Loucy (cell line): ENCODE data around the gene TESMIN.

ENCODE experiments used
- H2AFZ ChIP-seq: fragments of 200-600 bp; sonication (generic); 2 replicates; pipeline ENCODE4 v1.6.0; 2016; ENCODE audit warnings: antibody characterized with exemption, mild to moderate bottlenecking, low read length, moderate library complexity
- H3F3A ChIP-seq: fragments of 200-600 bp; 2 replicates; pipeline ENCODE4 v1.6.0; 2016; ENCODE audit warnings: antibody characterized with exemption, low read depth, mild to moderate bottlenecking
- H3K27me3 ChIP-seq: fragments of 200-600 bp; sonication (generic); 2 replicates; pipeline ENCODE4 v1.6.1; 2014; ENCODE audit warnings: low read length, mild to moderate bottlenecking; ENCODE audit not compliant: insufficient read depth, poor library complexity, severe bottlenecking
- H3K36me3 ChIP-seq: fragments of 200-600 bp; sonication (generic); 2 replicates; pipeline ENCODE4 v1.6.1; 2016; ENCODE audit warnings: low read length; ENCODE audit not compliant: insufficient read depth
- H3K4me1 ChIP-seq: fragments of 200-600 bp; sonication (generic); 2 replicates; pipeline ENCODE4 v1.5.1; 2014; ENCODE audit warnings: low read length, mild to moderate bottlenecking; ENCODE audit not compliant: insufficient read depth, poor library complexity, severe bottlenecking
- H3K4me2 ChIP-seq: fragments of 200-600 bp; sonication (generic); 2 replicates; pipeline ENCODE4 v1.6.0; 2014; ENCODE audit warnings: antibody characterized with exemption, low read length, low read depth, mild to moderate bottlenecking; ENCODE audit not compliant: poor library complexity, severe bottlenecking
- H3K4me3 ChIP-seq: fragments of 200-600 bp; sonication (generic); 2 replicates; pipeline ENCODE4 v1.5.1; 2014; ENCODE audit warnings: low read length, mild to moderate bottlenecking, mixed read lengths; ENCODE audit not compliant: poor library complexity, severe bottlenecking
- H3K79me2 ChIP-seq: fragments of 200-600 bp; sonication (generic); 2 replicates; pipeline ENCODE4 v1.6.1; 2014; ENCODE audit warnings: low read length; ENCODE audit not compliant: insufficient read depth
- H3K9ac ChIP-seq: fragments of 200-600 bp; sonication (generic); 2 replicates; pipeline ENCODE4 v1.6.0; 2014; ENCODE audit warnings: mild to moderate bottlenecking, low read depth, low read length, moderate library complexity; ENCODE audit not compliant: poor library complexity, severe bottlenecking
- H3K9me2 ChIP-seq: fragments of 200-600 bp; sonication (generic); replicated peaks from 2 replicates; pipeline ENCODE4 v1.6.1; 2016; ENCODE audit warnings: low read depth, low read length, mixed read lengths
- H3K9me3 ChIP-seq: fragments of 200-600 bp; sonication (generic); 2 replicates; pipeline ENCODE4 v1.6.1; 2014; ENCODE audit warnings: mild to moderate bottlenecking, antibody characterized with exemption, low read length, low read depth; ENCODE audit not compliant: insufficient read depth
- H4K20me1 ChIP-seq: fragments of 200-600 bp; sonication (generic); 2 replicates; pipeline ENCODE4 v1.6.0; 2014; ENCODE audit warnings: antibody characterized with exemption, low read length, mild to moderate bottlenecking; ENCODE audit not compliant: insufficient read depth, poor library complexity, severe bottlenecking
- EZH2phosphoT487 ChIP-seq: fragments of 200-600 bp; IDR thresholded peaks from 2 replicates; pipeline ENCODE4 v1.6.1; 2018; ENCODE audit warnings: antibody characterized with exemption, mild to moderate bottlenecking, moderate library complexity, borderline replicate concordance
- TF ChIP-seq, protein P1 (sequence below): fragments of 200-600 bp; sonication (generic); conservative IDR thresholded peaks from 2 replicates; pipeline ENCODE4 v1.5.1; 2014; ENCODE audit warnings: mild to moderate bottlenecking, antibody characterized with exemption, low read length

TESMIN gene

DNA sequence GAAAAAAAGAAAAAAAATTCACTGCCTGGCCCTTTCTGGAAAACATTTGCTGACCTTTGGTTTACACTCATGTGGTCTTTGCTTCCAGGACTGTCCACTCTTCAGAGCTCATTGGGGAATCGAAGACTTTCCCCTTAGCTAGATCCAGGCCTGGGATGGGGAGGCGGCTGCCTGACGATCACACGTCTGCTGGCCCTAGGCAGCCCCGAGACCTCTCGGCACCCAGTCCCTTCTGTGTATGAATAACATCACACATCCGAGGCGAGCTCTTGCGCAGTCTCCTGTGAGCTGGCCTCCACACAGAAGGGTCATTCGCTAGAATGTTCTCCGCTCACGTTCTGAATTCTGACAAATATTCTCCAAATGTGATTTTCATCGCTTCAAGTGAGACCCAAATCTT is 92.7 kb downstream of the TESMIN start:
- Histone ChIP-seq H4K20me1 (no peaks in the 10 kb centered on the region), H3K4me3 (no peak overlapping the region), H3K9me3 (no peaks in the 10 kb centered on the region; the same call in 1 of the 2 replicates), H3K27me3 (no peaks in the 10 kb centered on the region), H3K36me3 (no peaks in the 10 kb centered on the region), H3K9me2 (no peaks in the 10 kb centered on the region), H3K9ac (no peak overlapping the region), H3K79me2 (no peaks in the 10 kb centered on the region), H2AFZ (no peak overlapping the region), H3K4me1 (no peaks in the 10 kb centered on the region), H3F3A (no peaks in the 10 kb centered on the region), H3K4me2 (no peak overlapping the region)
- no peak for TF ChIP-seq EZH2phosphoT487
- TF ChIP-seq, protein P1, sequence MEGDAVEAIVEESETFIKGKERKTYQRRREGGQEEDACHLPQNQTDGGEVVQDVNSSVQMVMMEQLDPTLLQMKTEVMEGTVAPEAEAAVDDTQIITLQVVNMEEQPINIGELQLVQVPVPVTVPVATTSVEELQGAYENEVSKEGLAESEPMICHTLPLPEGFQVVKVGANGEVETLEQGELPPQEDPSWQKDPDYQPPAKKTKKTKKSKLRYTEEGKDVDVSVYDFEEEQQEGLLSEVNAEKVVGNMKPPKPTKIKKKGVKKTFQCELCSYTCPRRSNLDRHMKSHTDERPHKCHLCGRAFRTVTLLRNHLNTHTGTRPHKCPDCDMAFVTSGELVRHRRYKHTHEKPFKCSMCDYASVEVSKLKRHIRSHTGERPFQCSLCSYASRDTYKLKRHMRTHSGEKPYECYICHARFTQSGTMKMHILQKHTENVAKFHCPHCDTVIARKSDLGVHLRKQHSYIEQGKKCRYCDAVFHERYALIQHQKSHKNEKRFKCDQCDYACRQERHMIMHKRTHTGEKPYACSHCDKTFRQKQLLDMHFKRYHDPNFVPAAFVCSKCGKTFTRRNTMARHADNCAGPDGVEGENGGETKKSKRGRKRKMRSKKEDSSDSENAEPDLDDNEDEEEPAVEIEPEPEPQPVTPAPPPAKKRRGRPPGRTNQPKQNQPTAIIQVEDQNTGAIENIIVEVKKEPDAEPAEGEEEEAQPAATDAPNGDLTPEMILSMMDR, result no peak

DNA sequence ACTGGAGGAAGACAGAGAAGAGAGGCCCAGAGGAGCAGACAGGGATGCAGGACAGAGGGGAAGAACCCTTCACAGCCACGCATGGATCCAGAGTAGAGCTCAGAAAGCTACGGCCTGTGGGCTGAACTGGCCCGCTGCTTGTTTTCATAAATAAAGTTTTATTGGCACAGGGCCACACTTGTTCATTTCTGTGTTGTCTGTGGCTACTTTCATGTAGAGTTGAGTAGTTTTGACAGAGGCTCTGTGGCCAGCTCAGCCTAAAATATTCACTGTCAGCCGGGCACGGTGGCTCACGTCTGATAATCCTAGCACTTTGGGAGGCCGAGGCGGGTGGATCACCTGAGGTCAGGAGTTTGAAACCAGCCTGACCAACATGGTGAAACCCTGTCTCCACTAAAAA is 93.2 kb downstream of the TESMIN start:
- Histone ChIP-seq H3K9me2 (no peaks in the 10 kb centered on the region), H3K27me3 (no peaks in the 10 kb centered on the region), H2AFZ (no peak overlapping the region), H3K79me2 (no peaks in the 10 kb centered on the region), H3K4me2 (no peak overlapping the region), H3K9ac (no peak overlapping the region), H3K4me3 (no peak overlapping the region), H3K36me3 (no peaks in the 10 kb centered on the region), H4K20me1 (no peaks in the 10 kb centered on the region), H3K4me1 (no peaks in the 10 kb centered on the region), H3K9me3 (no peaks in the 10 kb centered on the region; the same call in 1 of the 2 replicates), H3F3A (no peaks in the 10 kb centered on the region)
- TF ChIP-seq, protein P1, result no peak
- no peak for TF ChIP-seq EZH2phosphoT487
